HG03025 (cell line): ENCODE measurements around the gene LMAN2L.

Experiments
- ATAC-seq: cut with Tn5 transposase; IDR thresholded peaks from one replicate; pipeline ENCODE4 v1.9.1; 2021; ENCODE audit warnings: mild to moderate bottlenecking, moderate library complexity; ENCODE audit not compliant: unreplicated experiment, low FRiP score

Gene LMAN2L

DNA sequence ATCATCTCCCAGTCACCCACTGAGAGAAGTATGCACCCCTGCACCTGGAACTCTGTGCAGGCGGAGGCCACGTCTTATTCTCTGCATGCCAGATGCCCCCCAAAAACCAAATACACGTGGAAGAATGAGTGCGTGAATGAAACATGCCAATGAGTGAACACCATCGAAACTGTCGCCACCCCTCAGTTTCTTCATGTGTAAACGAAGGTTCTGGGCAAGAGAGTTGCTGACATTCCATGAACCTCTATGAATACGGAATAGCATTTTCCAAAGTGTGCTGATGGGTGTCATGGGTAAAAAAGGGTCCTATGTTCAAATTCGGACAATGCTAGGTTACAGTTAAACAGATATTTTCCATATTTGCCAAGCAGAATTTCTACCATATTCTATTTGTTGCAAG lies 77.5 kb downstream of the LMAN2L start:
- ATAC-seq = no peak

DNA sequence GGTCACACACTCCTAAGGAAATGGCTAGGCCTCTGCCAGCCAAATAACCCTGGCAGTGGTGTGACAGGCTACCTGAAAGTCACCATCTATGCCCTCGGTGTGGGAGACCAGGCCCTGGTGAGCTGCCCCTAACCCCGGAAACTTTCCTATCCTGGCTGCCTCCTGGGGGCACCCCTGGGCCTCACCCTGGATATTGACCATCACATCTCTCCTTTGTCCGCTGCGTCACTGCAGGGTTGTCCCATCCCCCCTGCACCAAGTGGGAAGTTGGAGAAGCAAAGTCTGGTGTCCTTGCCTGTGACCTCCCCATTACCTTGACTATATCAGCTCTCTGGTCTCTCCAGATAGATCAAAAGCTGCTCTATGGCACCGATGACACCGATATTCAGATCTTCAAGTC lies 78.5 kb downstream of the LMAN2L start:
- ATAC-seq = no peak

DNA sequence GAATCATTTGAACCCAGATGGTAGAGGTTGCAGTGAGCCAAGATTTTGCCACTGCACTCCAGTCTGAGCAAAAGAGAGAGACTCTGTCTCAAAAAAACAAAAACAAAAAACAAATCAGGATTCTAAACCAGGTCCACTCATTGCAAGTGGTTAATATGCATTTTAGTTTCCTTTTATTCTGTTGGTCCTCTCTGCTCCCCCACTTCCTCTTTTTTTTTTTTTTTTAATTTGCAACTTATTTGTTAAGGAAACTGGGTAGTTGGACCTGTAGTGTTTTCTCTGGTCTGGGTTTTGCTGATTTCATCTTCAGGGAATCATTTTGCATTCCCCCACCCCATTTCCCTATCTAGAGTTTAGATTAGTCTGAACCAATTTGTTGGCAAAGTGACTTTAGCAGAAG lies 83.3 kb downstream of the LMAN2L start:
- ATAC-seq = no peak
